Right hindlimb (tissue), 1 donor: ENCODE data around the gene ITGA11.

Experiments used
- DNase-seq: peaks from one replicate; pipeline ENCODE4 v3.0.0-alpha.2; 2018

ITGA11 gene

GRCh38 chr15:68387381-68388143 is 44.4 kb downstream of the ITGA11 start:
- no peak for DNase-seq

- no peak for DNase-seq
Measured at GRCh38 chr15:68386587-68387288, 45.2 kb downstream of the ITGA11 start.

- no peak for DNase-seq
Measured at GRCh38 chr15:68385671-68386586, 46.0 kb downstream of the ITGA11 start.

GRCh38 chr15:68385240-68385561 is 46.8 kb downstream of the ITGA11 start:
- no peak for DNase-seq

GRCh38 chr15:68384451-68385239 is 47.3 kb downstream of the ITGA11 start:
- peak; percentile 70 for DNase-seq

GRCh38 chr15:68383161-68384074 is 48.5 kb downstream of the ITGA11 start:
- no peak for DNase-seq

GRCh38 chr15:68382286-68383007 is 49.5 kb downstream of the ITGA11 start:
- DNase-seq, result no peak

- no peak for DNase-seq
Measured at GRCh38 chr15:68380456-68380855, 51.5 kb downstream of the ITGA11 start.

GRCh38 chr15:68379759-68380290 is 52.1 kb downstream of the ITGA11 start:
- DNase-seq, result no peak

- DNase-seq, result no peak
Measured at GRCh38 chr15:68379058-68379758, 52.8 kb downstream of the ITGA11 start.

GRCh38 chr15:68378595-68378994 is 53.4 kb downstream of the ITGA11 start:
- DNase-seq, result no peak

- no peak for DNase-seq
Measured at GRCh38 chr15:68377766-68378165, 54.2 kb downstream of the ITGA11 start.

GRCh38 chr15:68376447-68377060 is 55.4 kb downstream of the ITGA11 start:
- DNase-seq, result no peak

GRCh38 chr15:68375716-68376220 is 56.2 kb downstream of the ITGA11 start:
- no peak for DNase-seq

- DNase-seq, result no peak
Measured at GRCh38 chr15:68375191-68375631, 56.8 kb downstream of the ITGA11 start.

GRCh38 chr15:68374168-68374745 is 57.7 kb downstream of the ITGA11 start:
- DNase-seq, result no peak

GRCh38 chr15:68373028-68373427 is 58.9 kb downstream of the ITGA11 start:
- DNase-seq, result no peak

- DNase-seq, result no peak
Measured at GRCh38 chr15:68372291-68372811, 59.6 kb downstream of the ITGA11 start.
